ENCODE results near the gene TNFRSF1B. TPM values are rescaled to one million over a fixed set of nuclear protein-coding genes. Genes with fewer than 3 reads are reported as not detected.

TNFRSF1B gene
- total and polyA plus RNA-seq, 9 of the 15 experiments (the other 6 are each of a cell fraction or from before 2014, with no cell fraction given) = 8.8 to 91.3 (median 36.0) TPM

GRCh38 chr1:12194666-12195216 is 27.9 kb downstream of the TNFRSF1B start:
- 88% methylated on average over 14 of the region's 14 CpGs for WGBS (ENCODE audit: insufficient coverage, low coverage, missing lambda C conversion rate)
- no peak for ATAC-seq
- FAIRE-seq = no peak
- peaks cover 8% of the 10 kb centered on the region for H3K9me1 ChIP-seq (ENCODE audit: control insufficient read depth, insufficient read depth, low read length)
- H3K4me2 ChIP-seq (ENCODE audit: insufficient read depth, low read length) = no peak overlapping the region
- in situ Hi-C loops (cut with MboI) (no loop called here), intact Hi-C loops (cut with micrococcal nuclease) (no loop called here)
- H3K9ac ChIP-seq (ENCODE audit: insufficient read depth in 1 of 2, low read depth in 2 of 2, low read length in 2 of 2) = peak overlapping the region in 1 of 2 experiments; percentile 29; a peak in 1 of 4 replicates
- DNase-seq (ENCODE audit: extremely low read depth in 1 of 4, low spot score in 3 of 4) = no peak
- no peak overlapping the region for H3K27ac ChIP-seq (ENCODE audit: extremely low read depth, low read depth, low read length)
- no peak overlapping the region for H3K4me3 ChIP-seq
- peaks cover 7 to 18% of the 10 kb centered on the region in 2 experiments for H3K4me1 ChIP-seq (replicated peaks in 1 of 2; ENCODE audit: control insufficient read depth in 2 of 2, insufficient read depth in 2 of 2, low read length in 2 of 2)
- POLR2A ChIA-PET = no interaction called here
- H3K79me2 ChIP-seq (ENCODE audit: control insufficient read depth, insufficient read depth, low read length) = no peaks in the 10 kb centered on the region
- BruUV-seq (replicated peaks) = no TSS peak
- CTCF ChIA-PET (ENCODE audit: low intra/inter-chr PET ratio) = no interaction called here
- H4K20me1 ChIP-seq (replicated peaks; ENCODE audit: control insufficient read depth, insufficient read depth, low read length) = peaks cover 3% of the 10 kb centered on the region; the same call in 1 of the 2 replicates
- TF ChIP-seq HES1 (IDR thresholded peaks at IDR 0.05; ENCODE audit: low read depth) (no peak), SRSF9 (IDR thresholded peaks at IDR 0.05; ENCODE audit: borderline replicate concordance, low read depth, low read length) (no peak), FOXA3 (CRISPR knock-in tag; conservative IDR thresholded peaks at IDR 0.05 in 1 of 2, IDR thresholded peaks at IDR 0.05 in 1 of 2) (peak; percentile 45 to 88; a peak in 3 of 4 replicates), IRF2 (CRISPR knock-in tag; IDR thresholded peaks at IDR 0.05) (no peak), ZBTB9 (CRISPR knock-in tag; IDR thresholded peaks at IDR 0.05) (peak; percentile 57; the same call in 1 of the 2 replicates), ZNF384 (IDR thresholded peaks at IDR 0.05; ENCODE audit: low read depth, low read length) (no peak), ATF1 (CRISPR knock-in tag; IDR thresholded peaks at IDR 0.05) (no peak), ATF1 (tag; IDR thresholded peaks at IDR 0.05) (no peak), MTA2 (IDR thresholded peaks at IDR 0.05; ENCODE audit: low read depth) (no peak)
- peaks cover 70% of the 10 kb centered on the region for H3K36me3 ChIP-seq (ENCODE audit: control insufficient read depth, insufficient read depth, low read length)
- H2AFZ ChIP-seq (ENCODE audit: low read depth, low read length) = no peak overlapping the region
- no peaks in the 10 kb centered on the region for H3K27me3 ChIP-seq (ENCODE audit: control insufficient read depth in 2 of 2, insufficient read depth in 2 of 2, low read length in 2 of 2)
- H3K9me3 ChIP-seq (replicated peaks; ENCODE audit: control insufficient read depth, insufficient read depth, low read depth, low read length) = no peaks in the 10 kb centered on the region
